GM12878 (cell line): ENCODE results near the gene CSNK1G2. TPM values are rescaled to one million over a fixed set of nuclear protein-coding genes. Genes with fewer than 3 reads are reported as not detected.

Experiments
- BRCA1 ChIP-seq: IDR thresholded peaks from 2 replicates; pipeline ENCODE4 v1.6.1; 2011; ENCODE audit warnings: low read depth, low read length, improper control_type of control experiment
- CBX5 ChIP-seq: sonication (generic); IDR thresholded peaks from 2 replicates; pipeline ENCODE4 v1.6.1; 2016; ENCODE audit warnings: low read depth, moderate library complexity, mild to moderate bottlenecking, inconsistent platforms
- CREM ChIP-seq: IDR thresholded peaks from 2 replicates; pipeline ENCODE4 v1.6.1; 2014; ENCODE audit warnings: antibody characterized with exemption, low read depth
- EGR1 ChIP-seq, 2 experiments: IDR thresholded peaks; 1 replicate in 1 of 2; 2 replicates in 1 of 2; pipeline ENCODE4 v1.6.1; 2011 to 2012; ENCODE audit warnings: low read depth in 2 of 2, low read length in 2 of 2, borderline replicate concordance in 1 of 2, mild to moderate bottlenecking in 1 of 2, moderate library complexity in 1 of 2
- HCFC1 ChIP-seq: fragments of 150-350 bp; IDR thresholded peaks from 2 replicates; pipeline ENCODE4 v1.6.1; 2014; ENCODE audit warnings: low read length
- JUNB ChIP-seq: IDR thresholded peaks from 2 replicates; pipeline ENCODE4 v1.6.1; 2016; ENCODE audit warnings: antibody characterized with exemption, mild to moderate bottlenecking
- JUND ChIP-seq: IDR thresholded peaks from 2 replicates; pipeline ENCODE4 v1.6.1; 2012; ENCODE audit warnings: low read depth, mild to moderate bottlenecking, low read length, improper control_type of control experiment, moderate library complexity
- NBN ChIP-seq: fragments of 450-650 bp; IDR thresholded peaks from 2 replicates; pipeline ENCODE4 v1.6.1; 2016
- NRF1 ChIP-seq: conservative IDR thresholded peaks from 2 replicates; pipeline ENCODE4 v1.6.1; 2011; ENCODE audit warnings: mild to moderate bottlenecking, low read depth, low read length, improper control_type of control experiment
- PML ChIP-seq: IDR thresholded peaks from 2 replicates; pipeline ENCODE4 v1.6.1; 2012; ENCODE audit warnings: low read length, inconsistent platforms
- RUNX3 ChIP-seq: IDR thresholded peaks from 2 replicates; pipeline ENCODE4 v1.6.1; 2012; ENCODE audit warnings: low read length, inconsistent platforms
- ZNF622 ChIP-seq: fragments of 450-650 bp; IDR thresholded peaks from 2 replicates; pipeline ENCODE4 v1.6.1; 2017; ENCODE audit warnings: mild to moderate bottlenecking, inconsistent platforms
- ZSCAN29 ChIP-seq: fragments of 450-650 bp; IDR thresholded peaks from 2 replicates; pipeline ENCODE4 v1.6.1; 2017; ENCODE audit warnings: mild to moderate bottlenecking, moderate library complexity
- polyA plus RNA-seq, 11 experiments: library from polyadenylated mRNA; depleted of rRNA in 4 of 11; unstranded in 6 of 11; stranded (reverse) in 5 of 11; fragments of >200 nt; fragmentation: Nextera tagmentation in 4 of 11; fragmentation: Illumina TruSeq in 1 of 11; extraction: Ambion mirVana in 4 of 11; extraction: Trizol in 1 of 11; gene quantifications; 1 replicate in 1 of 11; 2 replicates in 10 of 11; pipeline versions ENCODE4 v1.2.1 to v1.2.3, GENCODE V29; 2011 to 2016; ENCODE audit warnings: inconsistent platforms in 2 of 11, missing spikeins in 2 of 11, low read depth in 1 of 11
- total RNA-seq, 4 experiments: library from RNA; depleted of rRNA in 3 of 4; stranded (reverse); fragments of >200 nt in 3 of 4; fragmentation: Illumina TruSeq in 1 of 4; extraction: Trizol in 1 of 4; gene quantifications; 2 replicates each; pipeline versions ENCODE4 v1.2.1 to v1.2.3, GENCODE V29; 2013 to 2021
- TF ChIP-seq, protein P1 (sequence below): fragments of 450-650 bp; IDR thresholded peaks from 2 replicates; pipeline ENCODE4 v1.6.1; 2017; ENCODE audit warnings: mild to moderate bottlenecking, low read depth, inconsistent platforms; ENCODE audit not compliant: poor library complexity, severe bottlenecking
- TF ChIP-seq, protein P2 (sequence below): fragments of 150-350 bp; IDR thresholded peaks from 2 replicates; pipeline ENCODE4 v1.6.1; 2014; ENCODE audit warnings: mild to moderate bottlenecking, low read depth, low read length
- TF ChIP-seq, protein P3 (sequence below): fragments of 450-650 bp; IDR thresholded peaks from 2 replicates; pipeline ENCODE4 v1.6.1; 2014; ENCODE audit warnings: mild to moderate bottlenecking
- TF ChIP-seq, protein P4 (sequence below): IDR thresholded peaks from 2 replicates; pipeline ENCODE4 v1.6.1; 2012; ENCODE audit warnings: improper control_type of control experiment, low read depth, low read length; ENCODE audit not compliant: insufficient replicate concordance
- TF ChIP-seq, protein P5 (sequence below): fragments of 450-650 bp; IDR thresholded peaks from 2 replicates; pipeline ENCODE4 v1.6.1; 2017; ENCODE audit warnings: mild to moderate bottlenecking

CSNK1G2 gene
- total and polyA plus RNA-seq, 10 of the 15 experiments (the other 5 are each of a cell fraction or from before 2014, with no cell fraction given): 0.64 to 109 (median 25.0) TPM

DNA sequence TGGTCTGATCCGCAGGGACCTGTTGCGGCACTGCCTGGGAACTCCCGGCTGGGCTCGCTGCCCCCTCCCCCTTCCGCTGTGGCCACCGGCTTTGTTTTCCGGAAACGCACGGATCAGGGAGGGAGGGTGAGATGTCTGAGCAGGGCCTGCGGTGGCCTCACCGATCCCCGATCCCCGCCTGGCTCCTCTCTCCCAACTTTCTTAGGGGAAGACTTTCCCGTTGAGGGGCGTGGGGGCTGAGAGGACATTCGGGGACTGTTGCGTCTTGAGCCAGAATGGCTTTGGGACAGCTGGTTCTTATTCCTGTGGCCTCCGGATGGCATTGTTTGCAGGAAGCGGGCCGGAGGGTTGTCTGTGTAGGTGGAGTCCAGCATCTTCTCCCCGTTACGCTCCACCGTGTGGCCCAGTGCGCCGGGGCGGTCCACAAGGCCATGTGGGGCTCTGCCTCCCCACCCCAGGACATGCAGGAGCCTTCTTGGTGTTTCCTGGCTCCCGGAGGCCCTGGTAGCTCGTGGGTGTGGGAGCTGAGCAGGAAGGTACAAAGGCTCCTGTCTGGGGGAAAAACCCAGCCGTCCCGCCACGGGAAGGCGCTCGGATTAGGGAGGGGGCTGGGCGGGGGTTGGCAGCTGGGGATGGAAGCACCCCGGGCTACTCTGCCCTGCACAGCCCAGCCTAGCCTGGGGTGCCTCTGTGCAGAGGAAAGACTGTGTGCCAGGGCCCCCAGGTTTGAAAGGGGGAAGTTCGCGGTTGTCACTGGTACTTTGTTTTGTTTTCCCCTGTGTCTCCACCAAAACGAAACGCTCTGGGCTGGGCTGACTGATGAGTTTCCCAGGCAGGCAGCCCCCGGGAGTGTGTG, 1.3 kb downstream of the CSNK1G2 start (continued):
- TF ChIP-seq, protein P1, sequence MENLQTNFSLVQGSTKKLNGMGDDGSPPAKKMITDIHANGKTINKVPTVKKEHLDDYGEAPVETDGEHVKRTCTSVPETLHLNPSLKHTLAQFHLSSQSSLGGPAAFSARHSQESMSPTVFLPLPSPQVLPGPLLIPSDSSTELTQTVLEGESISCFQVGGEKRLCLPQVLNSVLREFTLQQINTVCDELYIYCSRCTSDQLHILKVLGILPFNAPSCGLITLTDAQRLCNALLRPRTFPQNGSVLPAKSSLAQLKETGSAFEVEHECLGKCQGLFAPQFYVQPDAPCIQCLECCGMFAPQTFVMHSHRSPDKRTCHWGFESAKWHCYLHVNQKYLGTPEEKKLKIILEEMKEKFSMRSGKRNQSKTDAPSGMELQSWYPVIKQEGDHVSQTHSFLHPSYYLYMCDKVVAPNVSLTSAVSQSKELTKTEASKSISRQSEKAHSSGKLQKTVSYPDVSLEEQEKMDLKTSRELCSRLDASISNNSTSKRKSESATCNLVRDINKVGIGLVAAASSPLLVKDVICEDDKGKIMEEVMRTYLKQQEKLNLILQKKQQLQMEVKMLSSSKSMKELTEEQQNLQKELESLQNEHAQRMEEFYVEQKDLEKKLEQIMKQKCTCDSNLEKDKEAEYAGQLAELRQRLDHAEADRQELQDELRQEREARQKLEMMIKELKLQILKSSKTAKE: peak; percentile 21
- no peak for TF ChIP-seq CBX5
- TF ChIP-seq BRCA1: no peak
- TF ChIP-seq, protein P2, sequence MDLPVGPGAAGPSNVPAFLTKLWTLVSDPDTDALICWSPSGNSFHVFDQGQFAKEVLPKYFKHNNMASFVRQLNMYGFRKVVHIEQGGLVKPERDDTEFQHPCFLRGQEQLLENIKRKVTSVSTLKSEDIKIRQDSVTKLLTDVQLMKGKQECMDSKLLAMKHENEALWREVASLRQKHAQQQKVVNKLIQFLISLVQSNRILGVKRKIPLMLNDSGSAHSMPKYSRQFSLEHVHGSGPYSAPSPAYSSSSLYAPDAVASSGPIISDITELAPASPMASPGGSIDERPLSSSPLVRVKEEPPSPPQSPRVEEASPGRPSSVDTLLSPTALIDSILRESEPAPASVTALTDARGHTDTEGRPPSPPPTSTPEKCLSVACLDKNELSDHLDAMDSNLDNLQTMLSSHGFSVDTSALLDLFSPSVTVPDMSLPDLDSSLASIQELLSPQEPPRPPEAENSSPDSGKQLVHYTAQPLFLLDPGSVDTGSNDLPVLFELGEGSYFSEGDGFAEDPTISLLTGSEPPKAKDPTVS: no peak
- 0 out of 2 replicates have a peak, but pooled peaks have one; percentile 11 for TF ChIP-seq ZSCAN29
- TF ChIP-seq HCFC1: no peak
- TF ChIP-seq PML: no peak
- peak; percentile 64; the same call in 1 of the 2 replicates for TF ChIP-seq NBN
- TF ChIP-seq RUNX3: peak; percentile 75
- TF ChIP-seq, protein P3, sequence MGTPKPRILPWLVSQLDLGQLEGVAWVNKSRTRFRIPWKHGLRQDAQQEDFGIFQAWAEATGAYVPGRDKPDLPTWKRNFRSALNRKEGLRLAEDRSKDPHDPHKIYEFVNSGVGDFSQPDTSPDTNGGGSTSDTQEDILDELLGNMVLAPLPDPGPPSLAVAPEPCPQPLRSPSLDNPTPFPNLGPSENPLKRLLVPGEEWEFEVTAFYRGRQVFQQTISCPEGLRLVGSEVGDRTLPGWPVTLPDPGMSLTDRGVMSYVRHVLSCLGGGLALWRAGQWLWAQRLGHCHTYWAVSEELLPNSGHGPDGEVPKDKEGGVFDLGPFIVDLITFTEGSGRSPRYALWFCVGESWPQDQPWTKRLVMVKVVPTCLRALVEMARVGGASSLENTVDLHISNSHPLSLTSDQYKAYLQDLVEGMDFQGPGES: no peak
- TF ChIP-seq, protein P4, sequence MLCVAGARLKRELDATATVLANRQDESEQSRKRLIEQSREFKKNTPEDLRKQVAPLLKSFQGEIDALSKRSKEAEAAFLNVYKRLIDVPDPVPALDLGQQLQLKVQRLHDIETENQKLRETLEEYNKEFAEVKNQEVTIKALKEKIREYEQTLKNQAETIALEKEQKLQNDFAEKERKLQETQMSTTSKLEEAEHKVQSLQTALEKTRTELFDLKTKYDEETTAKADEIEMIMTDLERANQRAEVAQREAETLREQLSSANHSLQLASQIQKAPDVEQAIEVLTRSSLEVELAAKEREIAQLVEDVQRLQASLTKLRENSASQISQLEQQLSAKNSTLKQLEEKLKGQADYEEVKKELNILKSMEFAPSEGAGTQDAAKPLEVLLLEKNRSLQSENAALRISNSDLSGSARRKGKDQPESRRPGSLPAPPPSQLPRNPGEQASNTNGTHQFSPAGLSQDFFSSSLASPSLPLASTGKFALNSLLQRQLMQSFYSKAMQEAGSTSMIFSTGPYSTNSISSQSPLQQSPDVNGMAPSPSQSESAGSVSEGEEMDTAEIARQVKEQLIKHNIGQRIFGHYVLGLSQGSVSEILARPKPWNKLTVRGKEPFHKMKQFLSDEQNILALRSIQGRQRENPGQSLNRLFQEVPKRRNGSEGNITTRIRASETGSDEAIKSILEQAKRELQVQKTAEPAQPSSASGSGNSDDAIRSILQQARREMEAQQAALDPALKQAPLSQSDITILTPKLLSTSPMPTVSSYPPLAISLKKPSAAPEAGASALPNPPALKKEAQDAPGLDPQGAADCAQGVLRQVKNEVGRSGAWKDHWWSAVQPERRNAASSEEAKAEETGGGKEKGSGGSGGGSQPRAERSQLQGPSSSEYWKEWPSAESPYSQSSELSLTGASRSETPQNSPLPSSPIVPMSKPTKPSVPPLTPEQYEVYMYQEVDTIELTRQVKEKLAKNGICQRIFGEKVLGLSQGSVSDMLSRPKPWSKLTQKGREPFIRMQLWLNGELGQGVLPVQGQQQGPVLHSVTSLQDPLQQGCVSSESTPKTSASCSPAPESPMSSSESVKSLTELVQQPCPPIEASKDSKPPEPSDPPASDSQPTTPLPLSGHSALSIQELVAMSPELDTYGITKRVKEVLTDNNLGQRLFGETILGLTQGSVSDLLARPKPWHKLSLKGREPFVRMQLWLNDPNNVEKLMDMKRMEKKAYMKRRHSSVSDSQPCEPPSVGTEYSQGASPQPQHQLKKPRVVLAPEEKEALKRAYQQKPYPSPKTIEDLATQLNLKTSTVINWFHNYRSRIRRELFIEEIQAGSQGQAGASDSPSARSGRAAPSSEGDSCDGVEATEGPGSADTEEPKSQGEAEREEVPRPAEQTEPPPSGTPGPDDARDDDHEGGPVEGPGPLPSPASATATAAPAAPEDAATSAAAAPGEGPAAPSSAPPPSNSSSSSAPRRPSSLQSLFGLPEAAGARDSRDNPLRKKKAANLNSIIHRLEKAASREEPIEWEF: no peak
- 0 out of 3 replicates have a peak, but pooled peaks of 1 of the 2 experiments have one; percentile 11 for TF ChIP-seq EGR1 (IDR thresholded peaks at IDR 0.05; ENCODE audit: borderline replicate concordance in 1 of 2, low read depth in 2 of 2, low read length in 2 of 2)
- no peak for TF ChIP-seq ZNF622
- no peak for TF ChIP-seq NRF1
- TF ChIP-seq JUND: no peak
- TF ChIP-seq CREM: 0 out of 2 replicates have a peak, but pooled peaks have one; percentile 4
- TF ChIP-seq JUNB: no peak
- TF ChIP-seq, protein P5, sequence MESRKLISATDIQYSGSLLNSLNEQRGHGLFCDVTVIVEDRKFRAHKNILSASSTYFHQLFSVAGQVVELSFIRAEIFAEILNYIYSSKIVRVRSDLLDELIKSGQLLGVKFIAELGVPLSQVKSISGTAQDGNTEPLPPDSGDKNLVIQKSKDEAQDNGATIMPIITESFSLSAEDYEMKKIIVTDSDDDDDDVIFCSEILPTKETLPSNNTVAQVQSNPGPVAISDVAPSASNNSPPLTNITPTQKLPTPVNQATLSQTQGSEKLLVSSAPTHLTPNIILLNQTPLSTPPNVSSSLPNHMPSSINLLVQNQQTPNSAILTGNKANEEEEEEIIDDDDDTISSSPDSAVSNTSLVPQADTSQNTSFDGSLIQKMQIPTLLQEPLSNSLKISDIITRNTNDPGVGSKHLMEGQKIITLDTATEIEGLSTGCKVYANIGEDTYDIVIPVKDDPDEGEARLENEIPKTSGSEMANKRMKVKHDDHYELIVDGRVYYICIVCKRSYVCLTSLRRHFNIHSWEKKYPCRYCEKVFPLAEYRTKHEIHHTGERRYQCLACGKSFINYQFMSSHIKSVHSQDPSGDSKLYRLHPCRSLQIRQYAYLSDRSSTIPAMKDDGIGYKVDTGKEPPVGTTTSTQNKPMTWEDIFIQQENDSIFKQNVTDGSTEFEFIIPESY: no peak
